Measurements from ENCODE around the gene ZCCHC2. TPM values are rescaled to one million over a fixed set of nuclear protein-coding genes. Genes with fewer than 3 reads are reported as not detected.
A peak's percentile ranks its signal among the peaks of the same experiment; 100 is the strongest.

Gene ZCCHC2
- total RNA-seq, 1 donor, result 9.9 TPM

- no peak for DNase-seq (ENCODE audit: low read depth)
- H3K4me3 ChIP-seq (ENCODE audit: low read depth, low read length), result no peak overlapping the region
These were observed 35.7 kb upstream of the ZCCHC2 start for GRCh38 chr18:62487161-62487560.

DNA sequence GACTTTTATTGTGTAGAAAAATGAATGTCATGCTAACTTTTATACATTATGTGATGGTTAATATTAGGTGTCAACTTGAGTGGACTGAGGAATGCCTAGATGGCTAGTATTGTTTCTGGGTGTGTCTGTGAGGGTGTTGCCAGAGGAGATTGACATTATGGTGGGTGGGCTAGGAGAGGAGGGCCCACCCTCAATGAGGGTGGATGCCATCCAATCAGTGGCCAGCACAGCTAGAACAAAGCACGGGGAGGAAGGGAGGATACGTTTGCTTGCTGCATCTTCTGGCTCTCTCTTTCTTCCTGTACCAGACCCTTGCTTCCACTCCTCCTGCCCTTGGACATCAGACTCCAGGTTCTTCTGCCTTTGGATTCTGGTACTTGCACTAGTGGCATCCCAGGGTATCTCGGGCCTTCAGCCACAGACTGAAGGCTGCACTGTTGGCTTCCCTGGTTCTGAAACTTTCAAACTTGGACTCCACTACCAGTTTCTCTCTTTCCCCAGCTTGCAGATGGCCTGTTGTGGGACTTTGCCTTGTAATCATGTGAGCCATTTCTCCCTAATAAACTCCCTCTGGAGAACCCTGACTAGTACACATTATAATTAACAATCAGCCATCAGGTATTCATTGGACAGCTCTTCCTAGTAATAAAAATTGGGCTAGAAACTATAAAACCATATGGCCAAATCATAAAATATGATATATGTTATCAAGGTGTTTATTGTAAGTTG is 31.7 kb upstream of the ZCCHC2 start:
- no peak for DNase-seq (ENCODE audit: low read depth)
- no peak for TF ChIP-seq CTCF (IDR thresholded peaks at IDR 0.05; ENCODE audit: insufficient read depth, low read length)
- H3K4me3 ChIP-seq (ENCODE audit: low read depth, low read length), result no peak overlapping the region

More at GRCh38 chr18:62487161-62487560, 35.7 kb upstream of the ZCCHC2 start:
- TF ChIP-seq CTCF (IDR thresholded peaks at IDR 0.05; ENCODE audit: insufficient read depth, low read length), result no peak

DNA sequence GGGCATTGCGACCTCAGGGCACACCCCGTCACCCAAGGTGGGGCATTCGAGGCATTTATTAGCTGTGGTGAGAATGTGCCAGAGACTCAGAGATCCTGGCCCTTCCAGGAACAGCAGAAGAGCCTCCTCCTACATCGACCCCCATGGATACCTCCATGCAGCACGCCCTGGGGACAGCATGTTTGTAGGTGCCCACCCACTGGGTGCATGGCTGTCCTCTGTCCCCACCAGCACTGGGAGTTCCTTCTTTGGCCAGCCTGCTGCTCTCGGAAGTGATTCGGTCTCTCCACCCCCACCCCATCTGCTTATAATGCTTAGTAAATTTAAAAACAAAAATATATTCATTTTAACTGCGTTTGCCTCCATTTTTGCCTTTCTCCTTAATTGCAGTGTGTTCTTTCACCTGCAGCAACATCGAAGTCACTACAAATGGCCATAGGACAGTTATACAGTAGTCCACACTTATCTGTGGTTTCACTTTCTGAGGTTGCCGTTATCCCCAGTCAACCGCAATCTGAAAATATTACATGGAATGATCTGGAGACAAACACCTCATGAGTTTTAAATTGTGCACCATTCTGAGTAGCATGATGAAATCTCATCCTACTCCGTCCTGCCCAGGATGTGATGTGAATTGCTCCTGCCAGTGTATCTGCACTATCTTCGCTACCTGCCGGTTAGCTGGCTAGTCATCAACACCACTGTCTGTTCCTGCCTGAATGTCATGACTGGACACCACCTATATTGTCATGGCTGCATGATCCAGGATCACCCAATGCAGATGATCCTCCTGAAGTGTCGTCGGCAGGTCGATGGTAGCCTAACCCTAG is 29.6 kb upstream of the ZCCHC2 start:
- no peak for DNase-seq (ENCODE audit: low read depth)
- TF ChIP-seq CTCF (IDR thresholded peaks at IDR 0.05; ENCODE audit: insufficient read depth, low read length), result no peak
- H3K4me3 ChIP-seq (ENCODE audit: low read depth, low read length), result no peak overlapping the region

DNA sequence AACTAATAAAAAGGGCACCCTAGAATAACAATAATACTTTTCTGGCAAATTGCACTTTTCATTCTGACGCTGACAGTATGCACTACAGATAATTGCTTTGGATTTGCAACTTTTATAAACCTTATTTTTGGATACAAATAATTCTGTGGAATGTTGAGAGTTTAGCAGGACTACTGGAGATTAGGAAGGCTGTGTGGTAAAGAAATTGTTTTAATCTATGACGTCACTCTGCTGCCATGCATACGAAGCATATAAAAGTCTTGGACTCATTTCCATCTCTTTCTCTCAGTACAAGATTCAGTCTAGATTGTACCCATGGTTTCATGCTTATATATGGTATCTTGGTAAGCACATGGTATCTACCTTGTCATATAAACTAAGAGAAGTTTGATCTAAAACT is 28.1 kb upstream of the ZCCHC2 start:
- no peak for TF ChIP-seq CTCF (IDR thresholded peaks at IDR 0.05; ENCODE audit: insufficient read depth, low read length)
- DNase-seq (ENCODE audit: low read depth), result peak; percentile 8
- H3K4me3 ChIP-seq (ENCODE audit: low read depth, low read length), result no peak overlapping the region

- H3K4me3 ChIP-seq (ENCODE audit: low read depth, low read length), result no peak overlapping the region
- DNase-seq (ENCODE audit: low read depth), result no peak
These were observed 26.6 kb upstream of the ZCCHC2 start for GRCh38 chr18:62496262-62496661.

DNA sequence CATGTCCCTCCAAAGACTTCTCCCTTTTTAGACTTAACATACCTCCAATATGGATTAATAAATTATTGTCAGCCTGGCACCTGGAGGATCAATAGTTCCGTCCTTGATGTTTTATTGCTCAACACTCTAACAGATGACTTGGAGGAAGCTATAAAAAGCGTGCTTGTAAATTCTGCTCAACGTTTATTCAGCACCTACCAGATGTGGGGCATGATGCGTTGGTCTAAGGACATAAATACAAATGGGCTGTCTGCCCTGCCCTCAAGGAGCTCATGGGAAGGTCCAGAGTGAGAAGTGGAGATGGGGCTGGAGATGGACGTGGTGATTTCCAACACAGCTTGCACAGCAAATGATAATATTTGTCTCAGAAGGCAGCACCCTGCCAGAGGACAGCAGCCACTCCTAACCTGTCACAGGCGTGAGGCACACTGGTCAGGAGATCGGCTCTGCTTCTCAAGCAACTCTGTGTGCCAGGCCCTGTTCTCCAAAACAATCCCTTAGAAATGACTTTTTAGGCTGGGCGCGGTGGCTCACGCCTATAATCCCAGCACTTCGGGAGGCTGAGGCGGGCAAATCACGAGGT is 25.5 kb upstream of the ZCCHC2 start:
- TF ChIP-seq CTCF (IDR thresholded peaks at IDR 0.05; ENCODE audit: insufficient read depth, low read length), result no peak

More at GRCh38 chr18:62496262-62496661, 26.6 kb upstream of the ZCCHC2 start:
- TF ChIP-seq CTCF (IDR thresholded peaks at IDR 0.05; ENCODE audit: insufficient read depth, low read length), result no peak

More for the DNA sequence above, 25.5 kb upstream of the ZCCHC2 start:
- no peak overlapping the region for H3K4me3 ChIP-seq (ENCODE audit: low read depth, low read length)
- no peak for DNase-seq (ENCODE audit: low read depth)

All from fibroblast of the aortic adventitia (primary cell).